Esophagus mucosa (tissue), 1 donor: ENCODE results near the gene MESP2. TPM values are rescaled to one million over a fixed set of nuclear protein-coding genes. Genes with fewer than 3 reads are reported as not detected.
A peak's percentile ranks its signal among the peaks of the same experiment; 100 is the strongest.
"Not testable (repeated sequence)": the region's sequence is repeated elsewhere in the genome, so short reads cannot be mapped to it uniquely, and the experiment has no call there.

Experiments
- ATAC-seq: fragments of 200-7000 bp; cut with Tn5 transposase; one replicate; pipeline ENCODE4 v1.9.1; 2020
- total RNA-seq: library from RNA; stranded (reverse); gene quantifications from one replicate; pipeline ENCODE4 v1.2.4, GENCODE V29; 2023
- donor health status: DM: yes; HTN: yes; CAD: no.

Gene MESP2
- total RNA-seq, 1 donor from 2014 or later: 0.40 TPM

DNA sequence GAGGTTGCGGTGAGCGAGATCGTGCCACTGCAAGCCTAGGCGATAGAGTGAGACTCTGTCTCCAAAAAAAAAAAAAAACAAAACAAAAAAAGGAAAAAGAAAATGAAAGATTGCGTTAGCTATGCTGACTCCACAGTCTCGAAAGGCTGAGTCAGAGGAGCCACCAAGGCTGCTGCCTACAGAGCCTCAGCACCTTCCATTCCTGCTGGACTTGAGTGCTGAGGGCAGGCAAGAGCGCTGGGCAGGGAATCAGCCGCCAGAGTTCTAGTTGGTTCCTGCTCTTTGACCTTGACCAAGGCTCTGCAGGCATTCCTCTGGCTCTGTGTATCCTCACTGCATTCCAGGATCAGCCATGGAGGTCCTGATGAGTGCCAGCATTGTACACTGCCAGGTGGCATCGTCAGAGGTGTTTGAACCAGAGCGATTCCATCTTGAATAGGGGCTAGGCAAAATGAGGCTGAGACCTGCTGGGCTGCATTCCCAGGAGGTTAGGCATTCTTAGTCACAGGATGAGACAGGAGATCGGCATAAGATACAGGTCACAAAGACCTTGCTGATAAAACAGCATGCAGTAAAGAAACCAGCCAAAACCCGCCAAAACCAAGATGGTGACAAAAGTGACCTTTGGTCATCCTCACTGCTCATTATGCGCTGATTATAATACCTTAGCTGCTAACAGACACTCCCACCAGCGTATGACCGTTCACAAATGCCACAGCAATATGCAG, 5.9 kb downstream of the MESP2 start:
- peak; percentile 76 for ATAC-seq

DNA sequence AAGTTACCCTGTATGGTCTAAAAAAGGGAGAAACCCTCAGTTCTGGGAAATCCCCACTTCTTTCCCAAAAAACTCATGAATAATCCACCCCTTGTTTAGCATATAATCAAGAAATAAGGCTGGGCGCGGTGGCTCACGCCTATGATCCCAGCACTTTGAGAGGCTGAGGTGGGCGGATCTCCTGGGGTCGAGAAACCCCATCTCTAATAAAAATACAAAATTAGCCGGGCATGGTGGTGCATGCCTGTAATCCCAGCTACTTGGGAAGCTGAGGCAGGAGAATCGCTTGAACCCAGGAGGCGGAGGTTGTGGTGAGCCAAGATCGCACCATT, 6.5 kb downstream of the MESP2 start:
- not testable (repeated sequence) for ATAC-seq

DNA sequence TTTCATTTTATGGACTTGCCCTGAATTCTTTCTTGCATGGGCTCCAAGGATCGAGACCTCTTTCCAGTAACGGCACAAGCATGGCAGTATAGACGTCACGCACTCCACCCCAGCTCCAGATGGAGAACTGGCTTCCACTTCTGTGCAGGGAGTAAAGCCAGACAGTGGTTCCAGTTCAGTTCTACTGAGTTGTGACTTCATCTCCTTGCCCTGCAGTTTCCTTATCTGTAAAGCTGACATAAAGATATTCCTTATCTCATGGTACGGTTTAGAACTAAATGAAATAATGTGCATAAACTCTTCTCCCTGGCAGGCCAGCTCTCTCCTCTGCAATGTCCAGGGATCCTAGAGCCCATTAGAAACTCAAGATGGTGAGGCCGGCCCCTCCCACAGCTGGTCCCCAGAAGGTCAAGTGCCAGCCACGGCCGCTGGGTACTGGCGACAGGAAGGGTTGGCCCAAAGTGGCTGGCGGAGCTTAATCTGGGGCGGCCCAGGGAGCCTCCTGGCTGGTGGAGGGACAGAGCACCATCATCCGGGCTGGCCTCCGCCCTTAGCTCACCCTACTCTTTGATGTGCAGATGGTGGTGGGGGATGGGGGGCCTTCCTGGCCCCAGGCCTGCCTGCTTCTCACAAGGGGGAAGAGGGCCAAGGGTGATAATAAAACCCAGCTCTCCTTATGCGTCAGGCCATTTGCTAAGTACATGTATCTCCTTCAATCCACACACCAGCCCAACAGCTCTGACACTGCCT, 7.2 kb downstream of the MESP2 start:
- ATAC-seq: no peak

DNA sequence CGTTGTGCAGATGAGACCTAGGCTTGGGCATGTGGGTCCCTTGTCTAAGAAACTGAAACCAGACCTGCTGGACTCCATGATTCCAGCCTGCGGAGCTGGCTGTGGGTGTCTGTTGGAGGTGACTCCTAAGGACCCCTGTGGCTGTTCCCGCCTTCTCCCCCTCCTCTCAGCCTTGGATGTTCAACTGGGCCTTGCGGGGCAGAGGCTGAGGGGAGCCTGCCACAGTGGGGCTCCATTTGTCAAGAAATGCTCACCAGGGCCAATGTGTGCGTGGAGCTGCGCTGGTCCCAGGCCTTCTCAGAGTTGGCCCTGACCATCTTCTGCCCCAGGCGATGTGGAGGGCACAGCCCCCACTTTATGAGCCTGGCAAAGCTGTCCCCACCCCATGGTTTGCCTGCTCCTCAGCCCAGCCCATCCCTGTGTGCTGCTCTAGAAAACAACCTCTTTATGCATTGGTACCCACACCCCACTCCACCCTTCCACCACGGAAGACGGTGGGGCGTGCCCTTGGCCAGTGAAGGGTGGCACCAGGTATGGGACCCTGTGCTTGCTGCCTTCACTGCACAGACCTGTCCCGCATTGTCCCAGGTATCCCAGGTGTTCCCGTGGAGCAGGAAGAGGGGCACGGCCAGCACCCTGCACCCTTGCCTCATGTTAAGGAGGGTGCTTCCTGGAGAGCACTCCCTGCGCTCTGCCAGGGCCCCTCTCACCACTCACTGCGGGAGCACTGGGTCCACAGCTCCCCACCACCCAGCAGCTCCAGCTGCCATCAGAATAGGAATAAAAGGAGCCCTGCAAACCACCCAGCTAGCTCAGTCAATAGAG, 7.9 kb downstream of the MESP2 start:
- no peak for ATAC-seq

DNA sequence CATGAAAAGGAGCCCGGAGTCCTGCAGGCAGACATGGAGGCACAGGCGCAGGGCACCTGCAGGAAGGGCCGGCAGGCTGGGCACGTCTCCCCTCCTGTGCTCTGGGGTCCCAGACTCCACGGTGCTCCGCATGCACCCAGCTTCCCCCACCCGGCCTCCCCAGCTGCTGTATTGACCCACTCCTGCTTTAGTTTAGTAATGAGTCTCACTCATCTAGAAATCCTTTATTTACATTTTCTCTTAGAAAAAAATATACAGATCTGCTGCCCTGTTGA, 8.5 kb downstream of the MESP2 start:
- ATAC-seq: no peak

DNA sequence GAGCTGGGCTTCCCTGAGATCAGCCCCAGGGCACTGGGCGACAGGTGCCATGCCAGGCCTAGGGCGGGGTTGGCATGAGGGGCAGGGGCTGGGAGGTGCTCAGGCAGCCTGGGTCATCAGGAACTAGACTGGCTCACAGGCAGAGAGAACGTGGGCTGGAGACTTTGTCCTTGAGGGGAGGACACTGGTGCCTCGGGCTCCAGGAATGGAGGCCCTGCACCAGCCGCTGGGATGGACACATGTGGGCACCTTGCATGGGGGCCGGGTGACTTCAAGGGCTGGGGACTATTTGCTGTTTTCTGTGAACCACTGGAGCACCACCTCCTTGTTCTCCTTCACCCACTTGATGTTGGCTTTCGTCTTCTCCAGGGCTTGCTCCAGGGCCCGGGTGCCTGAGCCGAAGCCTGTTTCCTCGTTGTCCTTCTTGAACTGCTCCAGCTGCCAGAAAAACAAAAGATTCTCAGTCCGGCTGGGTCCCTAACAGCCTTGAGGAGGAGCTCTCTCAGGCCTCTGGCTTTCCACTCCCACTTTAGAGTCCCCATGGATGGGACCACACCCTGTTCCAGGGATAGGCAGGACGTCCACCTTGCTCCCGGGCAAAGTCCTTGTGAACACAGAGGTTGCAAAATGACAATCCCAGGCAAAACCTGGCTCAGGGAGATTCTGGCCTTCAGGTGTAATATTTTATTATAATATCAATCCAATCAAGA, 9.1 kb downstream of the MESP2 start:
- no peak for ATAC-seq

DNA sequence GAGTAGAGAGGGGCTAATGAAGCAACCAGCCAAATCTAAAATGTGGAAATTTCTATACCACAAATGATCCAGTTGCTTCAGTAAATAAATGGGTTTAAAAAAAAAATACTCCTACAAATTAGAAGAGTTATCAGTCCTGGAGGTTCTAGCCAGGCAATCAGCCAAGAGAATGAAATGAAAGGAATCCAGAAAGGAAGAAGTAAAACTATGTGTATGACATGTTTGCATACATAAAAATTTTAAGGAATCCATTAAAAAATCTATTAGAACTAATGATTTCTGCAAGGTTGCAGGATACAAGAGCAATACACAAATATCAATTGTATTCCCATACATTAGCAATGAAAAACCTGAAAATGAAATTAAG, 9.6 kb downstream of the MESP2 start:
- ATAC-seq: no peak

DNA sequence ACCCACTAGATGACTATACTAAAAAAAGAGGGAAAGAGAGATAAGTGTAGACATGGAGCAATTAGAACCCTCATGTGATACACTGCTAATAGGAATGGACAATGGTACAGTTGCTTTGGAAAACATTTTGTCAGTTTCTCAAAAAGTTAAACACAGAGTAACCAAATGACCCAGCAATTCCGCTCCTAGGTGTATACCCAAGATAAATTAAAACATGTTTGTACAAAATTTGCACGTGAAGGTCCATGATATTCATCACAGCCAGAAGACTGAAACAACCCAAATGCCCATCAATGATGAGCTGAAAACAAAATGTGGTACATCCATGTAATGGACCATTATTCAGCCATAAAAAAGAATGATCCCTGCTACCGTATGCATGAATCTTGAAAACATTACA, 11.8 kb downstream of the MESP2 start:
- no peak for ATAC-seq

DNA sequence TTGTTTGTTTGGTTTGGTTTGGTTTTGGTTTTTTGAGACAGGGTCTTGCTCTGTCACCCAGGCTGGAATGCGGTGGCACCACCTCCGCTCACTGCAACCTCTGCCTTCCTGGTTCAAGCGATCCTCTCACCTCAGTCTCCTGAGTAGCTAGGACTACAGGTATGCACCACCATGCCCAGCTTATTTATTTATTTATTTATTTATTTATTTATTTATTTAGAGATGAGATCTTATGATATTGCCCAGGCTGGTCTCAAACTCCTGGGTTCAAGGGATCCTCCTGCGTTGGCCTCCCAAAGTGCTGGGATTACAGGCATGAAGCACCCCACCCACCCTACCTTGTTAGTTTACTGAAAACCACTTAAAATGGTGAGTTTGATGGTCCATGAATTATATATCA, 12.5 kb downstream of the MESP2 start:
- ATAC-seq: not testable (repeated sequence)

DNA sequence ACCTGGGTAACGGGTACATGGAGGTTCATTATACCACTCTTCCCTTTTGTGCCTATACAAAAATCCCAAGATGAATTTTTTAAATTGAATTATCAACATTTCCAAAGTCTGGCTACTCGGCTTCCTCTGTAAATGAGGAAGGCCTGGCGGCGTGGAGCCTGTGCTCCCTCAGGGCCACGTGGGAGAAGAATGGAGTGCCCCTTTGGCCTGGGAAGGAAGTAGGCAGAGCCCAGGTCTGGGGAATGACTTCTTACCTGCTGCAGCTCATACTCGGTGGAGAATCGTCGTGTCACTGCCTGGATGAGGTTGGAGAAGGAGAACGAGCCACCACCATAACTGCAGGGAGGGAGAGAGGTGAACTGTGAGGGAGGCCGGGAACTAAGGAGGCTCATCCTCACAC, 14.1 kb downstream of the MESP2 start:
- no peak for ATAC-seq

DNA sequence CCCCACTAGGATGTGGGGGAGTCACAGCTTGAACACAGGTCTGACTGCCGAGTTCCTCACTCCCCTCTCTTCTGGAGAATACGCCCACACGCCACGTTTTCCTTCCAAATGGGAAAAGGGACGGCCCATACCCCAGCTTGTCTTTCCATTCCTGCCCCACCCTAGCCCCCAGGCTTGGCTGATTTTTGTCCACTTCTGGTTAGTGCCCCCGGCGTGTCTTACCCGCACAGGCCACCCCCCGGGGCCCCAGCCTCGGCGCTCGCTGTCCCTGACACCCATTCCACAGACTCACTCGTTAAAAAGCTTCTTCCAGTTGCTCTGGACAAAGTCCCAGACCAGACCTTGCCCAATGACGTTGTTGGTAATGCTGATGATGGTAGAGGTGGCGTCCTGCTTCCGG, 14.5 kb downstream of the MESP2 start:
- ATAC-seq: no peak

DNA sequence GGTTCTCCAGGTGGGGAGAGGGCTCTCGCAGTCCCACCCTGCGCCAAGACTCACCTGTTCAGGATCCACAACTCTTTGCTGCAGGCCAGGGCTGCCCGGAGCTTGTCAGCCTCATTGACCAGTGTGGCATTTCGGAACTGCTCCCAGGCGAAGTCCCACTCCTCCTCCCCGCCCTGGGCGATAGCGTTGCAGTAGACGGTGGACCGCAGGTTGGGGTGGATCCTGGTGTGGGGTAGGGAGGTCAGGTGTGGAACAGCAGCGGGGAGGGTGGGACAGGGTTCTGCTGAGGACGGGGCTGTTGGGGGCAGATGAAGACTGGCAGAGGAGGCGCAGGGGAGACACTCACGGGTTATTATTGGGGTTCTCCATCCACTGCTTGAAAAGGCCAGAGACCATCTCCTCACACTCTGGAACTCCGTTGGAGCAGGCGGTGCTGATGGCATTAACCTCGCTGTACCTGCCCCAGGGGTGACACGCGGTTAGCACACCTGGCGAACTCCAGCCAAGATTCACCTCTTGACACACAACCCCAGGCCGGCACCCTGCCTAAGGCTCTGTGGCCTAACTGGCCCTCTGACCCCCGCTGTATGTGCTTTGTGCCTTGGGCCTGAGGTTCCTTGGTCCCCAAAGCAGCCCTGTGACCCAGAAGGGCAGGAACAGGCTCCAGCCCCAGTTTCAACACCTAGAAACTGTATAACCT, 16.1 kb downstream of the MESP2 start:
- ATAC-seq: no peak

DNA sequence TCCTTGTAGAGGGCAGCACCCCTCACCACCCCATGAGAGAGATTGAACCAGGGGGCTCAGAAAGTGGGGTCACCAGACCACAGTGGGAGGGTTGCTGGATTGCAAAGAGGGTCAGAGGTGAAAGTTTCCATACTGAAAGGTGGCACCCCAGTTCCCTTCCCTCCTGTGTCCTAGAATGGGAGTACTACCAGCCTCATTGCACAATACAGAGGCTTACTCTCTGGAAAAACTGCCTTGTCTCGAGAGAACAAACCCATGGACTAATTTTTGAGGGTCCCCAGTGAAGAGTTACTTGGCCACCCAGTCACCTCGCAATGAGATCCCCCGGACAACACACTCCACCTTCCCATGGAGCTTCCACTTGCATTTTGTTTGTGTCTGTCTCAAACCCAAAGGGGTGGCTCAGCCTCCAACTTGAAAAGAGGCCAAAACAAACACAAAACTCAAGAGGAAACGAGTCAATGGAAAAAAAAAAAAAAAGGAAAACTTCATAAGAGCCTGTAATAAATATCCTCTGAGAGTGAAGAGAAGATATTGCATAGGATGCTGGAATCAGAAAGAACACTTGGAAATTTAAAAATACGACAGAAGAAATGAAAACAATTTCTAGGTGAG, 18.6 kb downstream of the MESP2 start:
- ATAC-seq: no peak

DNA sequence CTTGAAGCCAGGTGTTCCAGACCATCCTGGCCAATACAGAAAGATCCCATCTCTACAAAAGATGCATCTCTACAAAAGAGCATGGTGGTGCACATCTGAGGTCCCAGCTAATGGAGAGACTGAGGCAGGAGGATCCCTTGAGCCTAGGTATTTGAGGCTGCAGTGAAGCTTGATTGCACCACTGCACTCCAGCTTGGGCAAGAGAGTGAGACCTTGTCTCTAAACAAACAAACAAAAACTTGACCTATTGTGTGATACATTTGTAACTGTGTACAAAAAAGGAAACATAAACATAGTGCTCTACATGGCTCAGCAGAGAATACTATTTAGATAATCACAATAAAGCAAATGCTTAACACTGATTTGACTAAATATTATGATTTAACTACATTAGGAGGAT, 19.9 kb downstream of the MESP2 start:
- no peak for ATAC-seq

DNA sequence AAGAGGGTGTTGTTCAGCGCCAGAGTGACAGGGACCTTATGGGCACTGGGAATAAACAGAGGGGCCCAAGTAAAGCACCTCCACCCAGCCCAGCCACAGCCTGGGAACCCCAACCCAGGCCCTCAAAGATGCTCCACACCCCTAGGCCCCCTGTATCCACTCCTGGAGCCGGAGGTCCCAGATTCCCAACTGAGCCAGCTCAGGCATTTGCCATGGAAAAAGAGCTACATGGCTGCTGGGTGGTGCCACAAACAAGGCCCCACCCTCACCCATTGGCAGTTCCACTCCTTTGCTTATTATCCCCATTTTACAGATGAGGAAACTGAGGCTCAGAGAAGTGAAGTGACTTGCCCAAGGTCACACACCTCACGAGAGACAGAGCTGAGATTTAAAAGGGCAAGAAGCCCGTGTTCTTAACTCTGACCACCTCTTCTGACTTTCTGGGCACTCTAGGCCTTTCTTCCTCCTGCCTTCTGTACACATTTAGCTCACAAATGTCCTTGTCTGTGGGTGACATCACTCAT, 21.6 kb downstream of the MESP2 start:
- no peak for ATAC-seq

DNA sequence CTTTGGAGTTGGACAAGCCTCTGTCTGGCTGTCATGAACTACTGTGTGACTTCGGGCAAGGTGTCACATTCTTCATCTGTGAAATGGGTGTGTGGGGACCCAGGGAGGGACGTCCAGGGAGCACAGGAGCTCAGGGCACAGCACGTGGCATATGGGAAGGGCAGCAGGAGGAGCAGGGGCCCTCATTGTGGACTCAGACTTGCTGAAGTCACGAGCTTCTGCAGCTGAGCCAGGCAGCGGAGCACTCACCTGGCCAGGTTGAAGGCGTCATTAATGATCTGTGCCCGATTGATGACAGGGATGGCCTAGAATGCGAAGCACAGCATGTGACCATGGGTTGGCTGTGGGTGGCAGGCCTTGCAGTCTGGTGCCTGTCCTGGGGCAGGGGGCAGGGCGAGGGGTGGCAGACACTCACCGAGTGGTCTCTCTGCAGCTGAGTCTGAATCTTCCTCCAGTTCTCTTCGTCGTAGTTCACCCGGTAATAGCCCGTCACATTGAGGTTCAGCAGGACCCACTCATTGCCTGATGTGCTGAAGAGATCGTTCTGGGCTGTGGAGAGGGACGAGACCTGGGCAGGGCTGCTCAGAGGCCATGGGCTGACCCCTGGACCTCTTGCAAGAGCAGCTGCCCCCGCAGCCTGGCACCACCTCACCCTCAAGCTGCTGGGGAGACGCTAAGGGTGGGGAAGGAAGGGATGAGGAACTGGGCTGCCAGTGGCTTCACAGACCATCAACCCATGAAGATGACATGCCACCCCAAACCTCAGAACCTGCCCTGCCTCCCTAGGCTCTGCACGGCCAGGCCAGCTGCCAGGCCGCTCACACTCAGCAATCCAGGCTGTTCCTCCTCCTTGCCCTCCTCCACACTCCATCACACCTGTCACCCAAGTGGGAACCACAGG, 23.1 kb downstream of the MESP2 start:
- no peak for ATAC-seq

DNA sequence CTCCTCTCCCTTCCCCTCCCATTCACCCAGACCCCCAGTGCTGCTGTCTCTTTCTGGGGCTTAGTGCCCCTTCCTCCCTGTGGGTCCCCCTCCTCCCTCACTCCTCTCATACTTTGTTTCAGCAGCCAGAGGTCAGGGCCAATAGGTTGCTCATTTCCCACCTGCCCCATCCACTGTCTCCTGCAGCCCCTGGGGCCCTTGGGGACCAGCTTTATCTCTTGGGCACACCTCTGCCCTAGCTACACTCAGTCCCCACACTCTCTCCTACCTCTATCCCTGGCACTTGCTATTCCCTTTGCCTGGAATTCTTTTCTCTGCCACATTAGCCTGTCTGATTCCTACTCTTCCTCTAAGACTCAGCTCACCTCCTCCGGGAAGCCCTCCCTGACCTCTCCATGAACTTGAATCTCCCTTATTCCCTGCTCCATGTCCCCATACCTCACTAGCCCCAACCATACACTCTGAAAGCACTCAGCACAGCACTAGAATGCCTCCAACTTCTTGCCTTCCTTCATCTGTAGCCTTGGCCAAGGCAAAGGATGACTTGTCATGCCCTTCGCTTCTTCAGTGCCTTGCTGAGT, 23.9 kb downstream of the MESP2 start:
- no peak for ATAC-seq

DNA sequence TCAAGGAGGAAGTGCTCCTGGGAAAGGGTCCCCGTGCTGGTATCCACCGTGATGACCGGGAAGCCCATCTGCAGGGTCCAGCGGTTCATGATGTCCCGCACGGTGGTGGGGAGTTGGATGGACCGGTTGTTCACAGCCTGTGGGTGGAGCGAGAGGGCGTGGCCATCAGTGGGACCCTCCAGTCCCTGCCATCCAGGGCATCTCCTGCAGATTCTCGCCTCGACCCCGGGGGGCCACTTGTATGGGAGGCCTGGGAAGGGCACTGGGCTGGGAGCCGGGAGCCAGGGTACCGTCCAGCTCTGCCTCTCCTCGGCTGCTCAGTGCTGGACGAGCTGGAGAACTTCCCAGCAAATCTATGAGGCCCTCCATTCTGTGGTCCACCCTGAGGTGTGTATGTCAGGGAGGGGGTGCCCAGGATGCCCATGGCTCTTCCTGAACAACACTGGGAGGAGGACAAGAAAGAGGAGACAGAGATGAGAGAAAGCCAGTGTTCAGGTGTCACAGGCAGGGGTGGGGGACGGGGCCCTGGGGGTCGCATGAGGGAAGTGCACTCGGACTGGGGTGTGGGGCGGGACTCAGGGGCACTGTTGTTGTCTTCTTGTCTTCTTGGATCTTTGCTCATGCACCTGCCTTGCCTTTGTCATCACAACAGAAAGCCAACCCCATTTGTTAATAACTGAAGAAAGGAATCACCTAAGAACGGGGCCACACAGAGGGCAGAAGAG, 25.5 kb downstream of the MESP2 start:
- no peak for ATAC-seq

DNA sequence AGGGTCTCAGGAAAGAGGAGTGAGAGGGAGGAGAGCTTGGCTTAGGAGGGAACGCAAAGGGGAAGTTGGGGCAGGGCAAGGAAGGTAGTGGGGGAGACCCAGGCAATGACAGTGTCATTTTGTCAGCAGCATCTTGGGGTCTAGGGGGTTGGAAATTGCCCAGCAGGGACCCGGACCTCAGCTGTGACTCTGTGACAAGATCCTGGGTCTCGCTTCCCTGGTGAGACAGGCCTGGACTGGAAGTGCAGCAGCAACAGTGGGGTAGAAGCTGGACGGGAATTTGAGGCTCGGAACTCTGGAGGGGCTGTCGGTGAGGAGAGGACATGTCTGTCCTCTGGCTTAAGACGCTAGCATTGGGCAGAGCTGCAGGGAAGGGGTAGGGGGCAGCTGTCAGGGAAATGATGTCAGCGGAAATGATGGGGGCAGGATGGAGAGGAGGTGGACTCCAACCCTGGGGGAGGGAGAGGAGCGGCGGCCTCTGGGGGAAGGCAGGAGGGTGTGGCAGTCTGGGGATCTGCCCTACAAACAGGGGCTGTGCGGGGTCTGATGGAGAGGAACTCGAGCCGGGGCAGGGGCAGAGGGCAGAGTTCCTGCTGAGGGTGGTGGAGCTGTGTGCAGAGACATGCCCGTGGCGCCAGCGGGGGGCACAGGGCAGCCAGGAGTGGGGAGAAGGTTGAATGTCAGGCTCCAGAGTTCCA, 26.2 kb downstream of the MESP2 start:
- no peak for ATAC-seq
